Measurements from ENCODE around the gene TAS2R8.

DNA sequence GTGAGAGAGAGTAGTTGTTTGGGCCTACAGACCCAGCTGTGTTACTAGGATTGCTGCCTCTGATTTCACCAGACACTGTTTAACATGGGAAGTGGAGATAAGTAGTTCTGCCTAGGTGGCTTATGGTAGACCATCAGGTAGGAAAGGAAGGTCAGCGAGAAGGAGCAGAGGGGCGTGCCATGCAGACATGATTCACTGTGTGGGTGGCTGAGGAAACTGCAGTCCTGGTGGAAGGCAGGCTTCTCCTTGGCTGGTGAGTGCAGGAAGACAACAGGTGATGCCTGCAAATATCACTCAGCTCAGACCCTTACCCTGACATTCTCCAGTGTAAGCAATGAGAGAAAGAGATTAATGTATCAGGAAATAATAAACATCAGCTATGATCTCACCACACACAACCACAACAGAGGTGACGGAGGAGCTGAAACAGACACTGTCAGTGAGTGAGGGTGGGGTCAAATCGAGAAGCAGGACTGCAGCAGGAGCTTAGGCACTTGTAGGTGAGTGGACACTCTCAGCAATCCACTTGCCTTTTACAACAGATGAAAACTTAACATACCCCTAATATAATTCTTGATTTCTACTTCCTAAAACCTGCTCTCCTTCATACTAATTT lies 44.3 kb upstream of the TAS2R8 start:
- TF ChIP-seq, protein P1, sequence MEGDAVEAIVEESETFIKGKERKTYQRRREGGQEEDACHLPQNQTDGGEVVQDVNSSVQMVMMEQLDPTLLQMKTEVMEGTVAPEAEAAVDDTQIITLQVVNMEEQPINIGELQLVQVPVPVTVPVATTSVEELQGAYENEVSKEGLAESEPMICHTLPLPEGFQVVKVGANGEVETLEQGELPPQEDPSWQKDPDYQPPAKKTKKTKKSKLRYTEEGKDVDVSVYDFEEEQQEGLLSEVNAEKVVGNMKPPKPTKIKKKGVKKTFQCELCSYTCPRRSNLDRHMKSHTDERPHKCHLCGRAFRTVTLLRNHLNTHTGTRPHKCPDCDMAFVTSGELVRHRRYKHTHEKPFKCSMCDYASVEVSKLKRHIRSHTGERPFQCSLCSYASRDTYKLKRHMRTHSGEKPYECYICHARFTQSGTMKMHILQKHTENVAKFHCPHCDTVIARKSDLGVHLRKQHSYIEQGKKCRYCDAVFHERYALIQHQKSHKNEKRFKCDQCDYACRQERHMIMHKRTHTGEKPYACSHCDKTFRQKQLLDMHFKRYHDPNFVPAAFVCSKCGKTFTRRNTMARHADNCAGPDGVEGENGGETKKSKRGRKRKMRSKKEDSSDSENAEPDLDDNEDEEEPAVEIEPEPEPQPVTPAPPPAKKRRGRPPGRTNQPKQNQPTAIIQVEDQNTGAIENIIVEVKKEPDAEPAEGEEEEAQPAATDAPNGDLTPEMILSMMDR (IDR thresholded peaks at IDR 0.05; ENCODE audit: insufficient read depth, low read length), result no peak
- TF ChIP-seq POLR2AphosphoS5 (IDR thresholded peaks at IDR 0.05; ENCODE audit: low read depth) (no peak), SPI1 (IDR thresholded peaks at IDR 0.05; ENCODE audit: borderline replicate concordance, low read depth) (no peak), GABPA (IDR thresholded peaks at IDR 0.05; ENCODE audit: low read depth) (no peak)
- TF ChIP-seq, protein P2, sequence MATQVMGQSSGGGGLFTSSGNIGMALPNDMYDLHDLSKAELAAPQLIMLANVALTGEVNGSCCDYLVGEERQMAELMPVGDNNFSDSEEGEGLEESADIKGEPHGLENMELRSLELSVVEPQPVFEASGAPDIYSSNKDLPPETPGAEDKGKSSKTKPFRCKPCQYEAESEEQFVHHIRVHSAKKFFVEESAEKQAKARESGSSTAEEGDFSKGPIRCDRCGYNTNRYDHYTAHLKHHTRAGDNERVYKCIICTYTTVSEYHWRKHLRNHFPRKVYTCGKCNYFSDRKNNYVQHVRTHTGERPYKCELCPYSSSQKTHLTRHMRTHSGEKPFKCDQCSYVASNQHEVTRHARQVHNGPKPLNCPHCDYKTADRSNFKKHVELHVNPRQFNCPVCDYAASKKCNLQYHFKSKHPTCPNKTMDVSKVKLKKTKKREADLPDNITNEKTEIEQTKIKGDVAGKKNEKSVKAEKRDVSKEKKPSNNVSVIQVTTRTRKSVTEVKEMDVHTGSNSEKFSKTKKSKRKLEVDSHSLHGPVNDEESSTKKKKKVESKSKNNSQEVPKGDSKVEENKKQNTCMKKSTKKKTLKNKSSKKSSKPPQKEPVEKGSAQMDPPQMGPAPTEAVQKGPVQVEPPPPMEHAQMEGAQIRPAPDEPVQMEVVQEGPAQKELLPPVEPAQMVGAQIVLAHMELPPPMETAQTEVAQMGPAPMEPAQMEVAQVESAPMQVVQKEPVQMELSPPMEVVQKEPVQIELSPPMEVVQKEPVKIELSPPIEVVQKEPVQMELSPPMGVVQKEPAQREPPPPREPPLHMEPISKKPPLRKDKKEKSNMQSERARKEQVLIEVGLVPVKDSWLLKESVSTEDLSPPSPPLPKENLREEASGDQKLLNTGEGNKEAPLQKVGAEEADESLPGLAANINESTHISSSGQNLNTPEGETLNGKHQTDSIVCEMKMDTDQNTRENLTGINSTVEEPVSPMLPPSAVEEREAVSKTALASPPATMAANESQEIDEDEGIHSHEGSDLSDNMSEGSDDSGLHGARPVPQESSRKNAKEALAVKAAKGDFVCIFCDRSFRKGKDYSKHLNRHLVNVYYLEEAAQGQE (IDR thresholded peaks at IDR 0.05; ENCODE audit: insufficient replicate concordance, low read depth), result no peak
